Activated naive CD4-positive, alpha-beta T cell treated with anti-CD3 and anti-CD28 coated beads, Interleukin-2, amount 10 ng/mL, durations not matched to agents 7 days and 5 days (primary cell): ENCODE results near the gene PSMC3IP.
A peak's percentile ranks its signal among the peaks of the same experiment; 100 is the strongest.
"Not testable (repeated sequence)": the region's sequence is repeated elsewhere in the genome, so short reads cannot be mapped to it uniquely, and the experiment has no call there.

ENCODE experiments used
- CTCF ChIA-PET: fragments of 350-600 bp; sonication (Branson Sonifier 250); formaldehyde crosslinking; loops from one replicate; lab custom pipeline; 2021; ENCODE audit warnings: antibody characterized with exemption; lab: Charles Lee
- DNase-seq: peaks from one replicate; pipeline ENCODE4 v3.0.0-alpha.2; 2020
- H3K27ac Mint-ChIP-seq: one replicate; pipeline ENCODE4 v1.8.0; 2021; ENCODE audit warnings: mild to moderate bottlenecking, moderate library complexity, mixed read lengths
- H3K27me3 Mint-ChIP-seq: one replicate; pipeline ENCODE4 v1.8.0; 2021; ENCODE audit warnings: mild to moderate bottlenecking, mixed read lengths
- H3K36me3 Mint-ChIP-seq: one replicate; pipeline ENCODE4 v1.8.0; 2021; ENCODE audit warnings: mixed read lengths
- H3K4me1 Mint-ChIP-seq: one replicate; pipeline ENCODE4 v1.8.0; 2021; ENCODE audit warnings: mixed read lengths
- H3K4me3 Mint-ChIP-seq: one replicate; pipeline ENCODE4 v1.8.0; 2021; ENCODE audit warnings: mild to moderate bottlenecking, moderate library complexity, mixed read lengths
- H3K9me3 Mint-ChIP-seq: one replicate; pipeline ENCODE4 v1.8.0; 2021; ENCODE audit warnings: mixed read lengths

PSMC3IP gene

GRCh38 chr17:42561897-42562387 is 15.6 kb downstream of the PSMC3IP start, which contains the start of gene COASY:
COASY (plus strand) TSS chr17:42562148; CDS start chr17:42562623, 475 bp downstream.
- Mint-ChIP-seq H3K9me3 (no peaks in the 10 kb centered on the region), H3K4me3 (peak within 1 kb of the TSS; percentile 88), H3K27me3 (peaks cover 12% of the 10 kb centered on the region), H3K36me3 (peaks cover 23% of the 10 kb centered on the region), H3K27ac (peak within 1 kb of the TSS; percentile 93), H3K4me1 (peaks cover 52% of the 10 kb centered on the region)
- DNase-seq, result peak; percentile 95
- CTCF ChIA-PET, result no interaction called here

- H3K27ac Mint-ChIP-seq, result no peak overlapping the region
- H3K27me3 Mint-ChIP-seq, result peaks cover 12% of the 10 kb centered on the region
- no peak for DNase-seq
- no peaks in the 10 kb centered on the region for H3K9me3 Mint-ChIP-seq
- peaks cover 55% of the 10 kb centered on the region for H3K4me1 Mint-ChIP-seq
- CTCF ChIA-PET, result no interaction called here
- H3K4me3 Mint-ChIP-seq, result no peak overlapping the region
- peaks cover 18% of the 10 kb centered on the region for H3K36me3 Mint-ChIP-seq
These were observed 17.3 kb downstream of the PSMC3IP start for GRCh38 chr17:42560246-42560645.

GRCh38 chr17:42559075-42559474 is 18.5 kb downstream of the PSMC3IP start:
- H3K9me3 Mint-ChIP-seq, result no peaks in the 10 kb centered on the region
- DNase-seq, result no peak
- no peak overlapping the region for H3K4me3 Mint-ChIP-seq
- H3K27ac Mint-ChIP-seq, result no peak overlapping the region
- CTCF ChIA-PET, result interaction anchor here (1.1 kb wide), 1 partner anchor 19 kb away, joined by 3 read pairs; no protein-coding TSS in a partner anchor
- peaks cover 11% of the 10 kb centered on the region for H3K36me3 Mint-ChIP-seq
- H3K4me1 Mint-ChIP-seq, result peaks cover 55% of the 10 kb centered on the region
- peaks cover 12% of the 10 kb centered on the region for H3K27me3 Mint-ChIP-seq

- Mint-ChIP-seq H3K4me3 (peak overlapping the region; percentile 90), H3K4me1 (peaks cover 42% of the 10 kb centered on the region)
- CTCF ChIA-PET, H3K9me3 Mint-ChIP-seq, H3K36me3 Mint-ChIP-seq, DNase-seq, H3K27me3 Mint-ChIP-seq, H3K27ac Mint-ChIP-seq: not testable (repeated sequence)
These were observed 21.4 kb downstream of the PSMC3IP start for GRCh38 chr17:42555961-42556617.

- CTCF ChIA-PET, result interaction anchor here (0.8 to 1.0 kb wide), 2 partner anchors 14 to 23 kb away, joined by 3 read pairs; no protein-coding TSS in a partner anchor
These were observed 22.4 kb downstream of the PSMC3IP start for GRCh38 chr17:42555122-42555622.

GRCh38 chr17:42554250-42555121 is 23.0 kb downstream of the PSMC3IP start:
- CTCF ChIA-PET, result interaction anchor here (0.8 to 1.0 kb wide), 2 partner anchors 13 to 24 kb away, joined by 3 read pairs; no protein-coding TSS in a partner anchor
- Mint-ChIP-seq H3K36me3 (peaks cover 2% of the 10 kb centered on the region), H3K27me3 (no peaks in the 10 kb centered on the region), H3K4me1 (peaks cover 36% of the 10 kb centered on the region), H3K9me3 (no peaks in the 10 kb centered on the region), H3K27ac (peak overlapping the region; percentile 93), H3K4me3 (peak overlapping the region; percentile 90)
- peak; percentile 88 for DNase-seq

More at GRCh38 chr17:42555122-42555622, 22.4 kb downstream of the PSMC3IP start:
- no peaks in the 10 kb centered on the region for H3K27me3 Mint-ChIP-seq
- H3K27ac Mint-ChIP-seq, result peak overlapping the region; percentile 93
- H3K4me3 Mint-ChIP-seq, result peak overlapping the region; percentile 90
- H3K36me3 Mint-ChIP-seq, result peaks cover 4% of the 10 kb centered on the region
- DNase-seq, result no peak
- H3K9me3 Mint-ChIP-seq, result no peaks in the 10 kb centered on the region
- H3K4me1 Mint-ChIP-seq, result peaks cover 39% of the 10 kb centered on the region

GRCh38 chr17:42553866-42554249 is 23.7 kb downstream of the PSMC3IP start:
- Mint-ChIP-seq H3K27me3 (no peaks in the 10 kb centered on the region), H3K9me3 (no peaks in the 10 kb centered on the region)
- DNase-seq, result peak; percentile 32

DNA sequence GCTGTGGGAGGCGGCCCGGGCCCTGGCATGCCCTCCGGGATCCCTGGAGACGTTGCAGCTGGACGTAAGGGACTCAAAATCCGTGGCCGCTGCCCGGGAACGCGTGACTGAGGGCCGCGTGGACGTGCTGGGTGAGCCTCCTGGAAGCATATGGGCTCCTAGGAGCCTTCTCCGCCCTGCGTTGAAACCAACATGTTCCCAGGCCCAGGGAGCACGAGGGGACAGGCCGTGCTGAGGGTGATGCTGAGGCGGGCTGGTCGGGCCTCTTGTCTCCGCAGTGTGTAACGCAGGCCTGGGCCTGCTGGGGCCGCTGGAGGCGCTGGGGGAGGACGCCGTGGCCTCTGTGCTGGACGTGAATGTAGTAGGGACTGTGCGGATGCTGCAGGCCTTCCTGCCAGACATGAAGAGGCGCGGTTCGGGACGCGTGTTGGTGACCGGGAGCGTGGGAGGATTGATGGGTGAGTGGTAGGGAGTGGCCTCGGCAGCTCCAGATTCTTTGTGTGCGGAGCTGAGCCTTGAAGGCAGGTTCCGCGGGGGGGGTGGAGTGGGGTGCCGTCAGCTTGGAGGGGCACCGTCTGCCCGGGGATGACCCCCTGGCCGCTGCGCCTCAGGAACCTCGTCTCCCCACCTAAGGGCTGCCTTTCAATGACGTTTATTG is 24.2 kb downstream of the PSMC3IP start:
- Mint-ChIP-seq H3K4me1 (peaks cover 45% of the 10 kb centered on the region), H3K27me3 (no peaks in the 10 kb centered on the region), H3K4me3 (peak overlapping the region; percentile 90), H3K27ac (peak overlapping the region; percentile 33), H3K9me3 (no peaks in the 10 kb centered on the region), H3K36me3 (peaks cover 4% of the 10 kb centered on the region)
- CTCF ChIA-PET, result no interaction called here
- DNase-seq, result no peak

More at GRCh38 chr17:42553866-42554249, 23.7 kb downstream of the PSMC3IP start:
- Mint-ChIP-seq H3K4me3 (peak overlapping the region; percentile 90), H3K36me3 (peaks cover 3% of the 10 kb centered on the region), H3K4me1 (peaks cover 42% of the 10 kb centered on the region), H3K27ac (peak overlapping the region; percentile 93)
- CTCF ChIA-PET, result no interaction called here

DNA sequence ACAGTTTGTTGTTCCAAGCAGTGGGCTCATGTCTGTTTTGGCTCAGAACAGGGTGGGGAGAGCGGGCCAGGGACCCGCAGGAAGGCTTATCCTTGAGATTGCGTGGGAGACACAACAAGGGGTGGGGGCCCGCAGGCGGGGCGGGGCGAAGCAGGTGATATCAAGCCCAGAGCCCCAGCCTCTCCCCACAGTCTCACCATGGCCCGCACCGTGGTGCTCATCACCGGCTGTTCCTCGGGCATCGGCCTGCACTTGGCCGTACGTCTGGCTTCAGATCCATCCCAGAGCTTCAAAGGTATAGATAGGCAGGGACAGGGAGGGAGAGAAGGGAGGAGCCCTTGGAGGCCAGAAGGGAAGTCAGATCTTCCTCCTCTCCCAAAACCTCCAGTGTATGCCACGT is 24.8 kb downstream of the PSMC3IP start, which contains the start of gene HSD17B1:
TSS of gene HSD17B1 (plus strand) at position 188 of the 400 bp plus-strand sequence. CDS start at position 199, 11 bp downstream.
- H3K27ac Mint-ChIP-seq, result peak within 1 kb of the TSS; percentile 33
- peak within 1 kb of the TSS; percentile 90 for H3K4me3 Mint-ChIP-seq
- CTCF ChIA-PET, H3K9me3 Mint-ChIP-seq, H3K27me3 Mint-ChIP-seq, H3K36me3 Mint-ChIP-seq, DNase-seq: not testable (repeated sequence)
- peaks cover 48% of the 10 kb centered on the region for H3K4me1 Mint-ChIP-seq

DNA sequence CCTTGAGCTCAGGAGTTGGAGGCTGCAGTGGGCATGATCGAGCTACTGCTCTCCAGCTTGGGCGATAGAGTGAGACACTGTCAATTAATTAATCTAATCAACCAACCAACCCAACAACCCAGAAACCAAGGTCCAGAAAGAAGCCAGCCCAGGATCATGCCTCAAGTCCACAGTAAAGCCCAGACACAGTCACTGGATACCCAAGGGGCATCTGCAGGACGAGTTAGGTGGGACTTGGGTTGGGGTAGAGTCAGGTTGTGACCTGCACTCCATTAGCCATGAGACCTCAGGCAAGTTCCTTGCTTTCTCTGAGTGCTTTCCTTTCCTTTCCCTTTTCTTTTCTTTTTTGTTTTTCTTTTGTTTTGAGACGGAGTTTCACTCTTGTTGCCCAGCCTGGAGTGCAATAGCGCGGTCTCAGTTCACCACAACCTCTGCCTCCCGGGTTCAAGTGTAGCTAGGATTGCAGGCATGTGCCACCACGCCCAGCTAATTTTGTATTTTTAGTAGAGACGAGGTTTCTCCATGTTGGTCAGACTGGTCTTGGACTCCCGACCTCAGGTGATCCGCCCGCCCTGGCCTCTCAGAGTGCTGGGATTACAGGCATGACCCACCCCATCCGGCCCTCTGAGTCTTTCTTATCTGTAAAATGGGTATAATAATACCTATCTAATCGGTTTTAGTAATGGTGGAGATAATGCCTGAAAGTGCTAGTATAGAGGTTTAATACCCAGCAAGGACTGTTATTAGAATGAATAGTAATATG is 28.4 kb downstream of the PSMC3IP start:
- no peaks in the 10 kb centered on the region for H3K9me3 Mint-ChIP-seq
- peaks cover 27% of the 10 kb centered on the region for H3K4me1 Mint-ChIP-seq
- no peak overlapping the region for H3K27ac Mint-ChIP-seq
- H3K36me3 Mint-ChIP-seq, result peaks cover 9% of the 10 kb centered on the region
- DNase-seq, result no peak
- CTCF ChIA-PET, result interaction anchor here (1.1 to 1.5 kb wide), 3 partner anchors 15 to 57 kb away, joined by 3 to 11 read pairs (median 3); partner anchors contain the start of gene PSMC3IP
- no peaks in the 10 kb centered on the region for H3K27me3 Mint-ChIP-seq
- no peak overlapping the region for H3K4me3 Mint-ChIP-seq

DNA sequence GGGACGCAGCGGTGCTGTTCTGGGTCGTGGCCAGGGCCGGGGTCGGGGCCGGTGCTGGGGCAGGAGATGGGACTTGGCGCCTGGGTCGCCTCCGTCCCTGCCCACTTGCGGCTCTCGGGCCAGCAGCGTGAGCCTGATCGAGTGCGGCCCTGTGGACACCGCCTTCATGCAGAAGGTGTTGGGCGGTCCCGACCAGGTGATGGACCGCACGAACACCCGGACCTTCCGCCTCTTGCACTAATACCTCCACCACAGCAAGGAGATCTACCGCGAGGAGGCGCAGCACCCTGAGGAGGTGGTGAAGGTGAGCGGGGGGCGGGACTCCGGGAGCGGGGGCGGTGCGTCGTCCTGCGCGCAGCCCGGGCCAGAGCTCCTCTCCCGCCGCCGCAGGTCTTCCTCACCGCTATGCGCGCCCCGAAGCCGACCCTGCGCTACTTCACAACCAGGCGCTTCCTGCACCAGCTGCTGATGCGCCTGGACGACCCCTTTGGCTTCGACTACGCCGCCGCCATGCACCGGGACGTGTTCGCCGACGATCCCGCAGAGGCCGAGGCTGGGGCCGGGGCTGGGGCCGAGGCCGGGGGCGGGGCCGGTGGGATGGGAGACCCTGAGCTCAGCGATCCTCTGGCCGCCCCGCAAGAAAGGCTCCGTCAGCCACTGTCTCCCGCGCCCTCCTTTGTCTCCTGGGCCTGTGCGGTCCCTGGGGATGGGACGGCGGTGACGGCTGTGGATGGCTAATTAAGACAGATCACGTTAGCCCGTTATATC is 29.3 kb downstream of the PSMC3IP start:
- Mint-ChIP-seq H3K4me1 (peaks cover 21% of the 10 kb centered on the region), H3K9me3 (no peaks in the 10 kb centered on the region), H3K4me3 (peak overlapping the region; percentile 10), H3K36me3 (peaks cover 9% of the 10 kb centered on the region), H3K27me3 (no peaks in the 10 kb centered on the region), H3K27ac (peak overlapping the region; percentile 64)
- peak; percentile 88 for DNase-seq
- CTCF ChIA-PET, result interaction anchor here (1.1 to 1.5 kb wide), 3 partner anchors 16 to 58 kb away, joined by 3 to 11 read pairs (median 3); partner anchors contain the start of gene PSMC3IP

- Mint-ChIP-seq H3K27ac (no peak overlapping the region), H3K4me3 (peak overlapping the region; percentile 12), H3K27me3 (no peaks in the 10 kb centered on the region), H3K4me1 (peaks cover 22% of the 10 kb centered on the region), H3K36me3 (peaks cover 11% of the 10 kb centered on the region), H3K9me3 (no peaks in the 10 kb centered on the region)
- no peak for DNase-seq
- CTCF ChIA-PET, result interaction anchor here (1.1 to 1.5 kb wide), 2 partner anchors 30 to 59 kb away, joined by 3 to 11 read pairs; partner anchors contain the start of gene PSMC3IP
These were observed 29.8 kb downstream of the PSMC3IP start for GRCh38 chr17:42547698-42548069.
